ENCODE results near the gene TRAPPC1. TPM values are rescaled to one million over a fixed set of nuclear protein-coding genes. Genes with fewer than 3 reads are reported as not detected.

The TRAPPC1 gene
- total and polyA plus RNA-seq, 2 of the 4 experiments (the other 2 are of a cell fraction) = 50.4 to 303 TPM

- H3K14ac ChIP-seq (replicated peaks; ENCODE audit: low read depth, low read length) = no peak overlapping the region
- no peak overlapping the region for H2BK20ac ChIP-seq (ENCODE audit: low read depth, low read length)
- no peak overlapping the region for H4K91ac ChIP-seq (ENCODE audit: insufficient read depth, low read depth, low read length)
- H3K4me2 ChIP-seq (ENCODE audit: low read depth, low read length) = no peak overlapping the region
- H4K5ac ChIP-seq (ENCODE audit: low read depth, low read length) = no peak overlapping the region
- H3K18ac ChIP-seq (ENCODE audit: low read depth, low read length) = no peak overlapping the region
- H3K36me3 ChIP-seq (ENCODE audit: control insufficient read depth, insufficient read depth, low read length) = peaks cover 27% of the 10 kb centered on the region
- H3K27ac ChIP-seq (ENCODE audit: insufficient read depth, low read length) = no peak overlapping the region
- peaks cover 2% of the 10 kb centered on the region for H3K9me1 ChIP-seq (ENCODE audit: insufficient read depth, low read length)
- BruUV-seq (replicated peaks) = no TSS peak
- no peak overlapping the region for H3K56ac ChIP-seq (ENCODE audit: extremely low read depth, insufficient read depth, low read length)
- no peak overlapping the region for H2AK9ac ChIP-seq (replicated peaks; ENCODE audit: low read depth, low read length, poor library complexity)
- DNase-seq (no peak), ATAC-seq (ENCODE audit: low read depth) (no peak)
- no peak overlapping the region for H2BK15ac ChIP-seq (ENCODE audit: low read depth, low read length)
- H2BK120ac ChIP-seq (ENCODE audit: low read depth, low read length) = no peak overlapping the region
- H2AK5ac ChIP-seq (ENCODE audit: low read depth, low read length) = no peak overlapping the region
- H3K4me1 ChIP-seq (ENCODE audit: control insufficient read depth, insufficient read depth, low read length) = peaks cover 4% of the 10 kb centered on the region; the same call in 1 of the 2 replicates
- no peaks in the 10 kb centered on the region; the same call in 1 of the 2 replicates for H4K20me1 ChIP-seq (ENCODE audit: insufficient read depth, low read length)
- intact Hi-C loops (cut with micrococcal nuclease) (no loop called here), in situ Hi-C loops (cut with MboI; ENCODE audit: low sequenced_read_pairs) (no loop called here), dilution Hi-C loops (cut with HindIII; ENCODE audit: low sequenced_read_pairs, unreplicated experiment) (no loop called here)
- H3K27me3 ChIP-seq (ENCODE audit: control insufficient read depth, insufficient read depth, low read length) = no peaks in the 10 kb centered on the region
- H4K8ac ChIP-seq (ENCODE audit: low read depth in 2 of 2, low read length in 2 of 2) = no peak overlapping the region
- H3K4me3 ChIP-seq (ENCODE audit: insufficient read depth, low read depth, low read length) = no peak overlapping the region
- H3K9ac ChIP-seq (ENCODE audit: low read depth, low read length) = no peak overlapping the region
- no peak overlapping the region for H3K4ac ChIP-seq (ENCODE audit: low read depth, low read length)
- no peak overlapping the region for H3K23ac ChIP-seq (ENCODE audit: low read depth, low read length)
- peaks cover 38 to 60% of the 10 kb centered on the region in 2 experiments for H3K79me1 ChIP-seq (ENCODE audit: low read depth in 1 of 2, low read length in 2 of 2)
- no peaks in the 10 kb centered on the region for H3K9me3 ChIP-seq (ENCODE audit: control insufficient read depth, insufficient read depth, low read length)
- ChIA-PET CTCF (no interaction called here), POLR2A (ENCODE audit: unreplicated experiment) (no interaction called here)
- H2AFZ ChIP-seq (replicated peaks; ENCODE audit: low read length, poor library complexity) = no peak overlapping the region
- no peak overlapping the region for H2BK5ac ChIP-seq (ENCODE audit: low read depth, low read length, poor library complexity, severe bottlenecking)
- no peak for TF ChIP-seq BHLHE40 (IDR thresholded peaks at IDR 0.05; ENCODE audit: low read depth, low read length)
- no peak for TF ChIP-seq NFE2L2 (IDR thresholded peaks at IDR 0.05; ENCODE audit: low read depth, low read length)
- TF ChIP-seq SMC3 (IDR thresholded peaks at IDR 0.05; ENCODE audit: low read depth, low read length) = no peak
- TF ChIP-seq RCOR1 (IDR thresholded peaks at IDR 0.05; ENCODE audit: insufficient replicate concordance, low read length) = no peak
- TF ChIP-seq CHD1 (IDR thresholded peaks at IDR 0.05; ENCODE audit: low read depth, low read length) = no peak
- no peak for TF ChIP-seq FOS (IDR thresholded peaks at IDR 0.05; ENCODE audit: low read depth, low read length)
- TF ChIP-seq MAFK (IDR thresholded peaks at IDR 0.05; ENCODE audit: low read depth, low read length) = no peak
- no peak for TF ChIP-seq MAZ (IDR thresholded peaks at IDR 0.05; ENCODE audit: borderline replicate concordance, low read depth, low read length)
- TF ChIP-seq RFX5 (IDR thresholded peaks at IDR 0.05; ENCODE audit: low read depth, low read length) = no peak
- TF ChIP-seq CEBPB (IDR thresholded peaks at IDR 0.05; ENCODE audit: low read depth, low read length) = no peak
- TF ChIP-seq RAD21 (IDR thresholded peaks at IDR 0.05; ENCODE audit: low read length) = no peak
- TF ChIP-seq USF2 (IDR thresholded peaks at IDR 0.05; ENCODE audit: low read depth, low read length) = no peak
- TF ChIP-seq MXI1 (IDR thresholded peaks at IDR 0.05; ENCODE audit: borderline replicate concordance, low read depth, low read length) = no peak
Measured at GRCh38 chr17:7935859-7936258, 4.1 kb upstream of the TRAPPC1 start.

Data from IMR-90 (cell line).